ENCODE data around the gene CCDC34. TPM values are rescaled to one million over a fixed set of nuclear protein-coding genes. Genes with fewer than 3 reads are reported as not detected.
"Not testable (repeated sequence)": the region's sequence is repeated elsewhere in the genome, so short reads cannot be mapped to it uniquely, and the experiment has no call there.

Gene CCDC34
- total RNA-seq, 1 donor from 2014 or later = 3.0 TPM

GRCh38 chr11:27328614-27329013 is 34.4 kb downstream of the CCDC34 start:
- DNase-seq (ENCODE audit: low read depth) = no peak

GRCh38 chr11:27327064-27327463 is 36.0 kb downstream of the CCDC34 start:
- not testable (repeated sequence) for DNase-seq (ENCODE audit: low read depth)

DNA sequence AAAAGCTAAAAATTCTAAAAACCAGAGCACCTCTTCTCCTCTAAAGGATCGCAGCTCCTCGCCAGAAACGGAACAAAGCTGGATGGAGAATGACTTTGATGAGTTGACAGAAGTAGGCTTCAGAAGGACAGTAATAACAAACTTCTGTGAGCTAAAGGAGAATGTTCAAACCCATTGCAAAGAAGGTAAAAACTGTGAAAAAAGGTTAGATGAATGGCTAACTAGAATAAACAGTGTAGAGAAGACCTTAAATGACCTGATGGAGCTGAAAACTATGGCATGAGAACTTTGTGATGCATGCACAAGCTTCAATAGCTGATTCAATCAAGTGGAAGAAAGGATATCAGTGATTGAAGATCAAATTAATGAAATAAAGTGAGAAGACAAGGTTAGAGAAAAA is 40.8 kb downstream of the CCDC34 start:
- DNase-seq (ENCODE audit: low read depth) = not testable (repeated sequence)

- not testable (repeated sequence) for DNase-seq (ENCODE audit: low read depth)
Observed at GRCh38 chr11:27321340-27321739, 41.7 kb downstream of the CCDC34 start.

GRCh38 chr11:27319072-27319471 is 43.9 kb downstream of the CCDC34 start:
- DNase-seq (ENCODE audit: low read depth) = peak; percentile 52

DNA sequence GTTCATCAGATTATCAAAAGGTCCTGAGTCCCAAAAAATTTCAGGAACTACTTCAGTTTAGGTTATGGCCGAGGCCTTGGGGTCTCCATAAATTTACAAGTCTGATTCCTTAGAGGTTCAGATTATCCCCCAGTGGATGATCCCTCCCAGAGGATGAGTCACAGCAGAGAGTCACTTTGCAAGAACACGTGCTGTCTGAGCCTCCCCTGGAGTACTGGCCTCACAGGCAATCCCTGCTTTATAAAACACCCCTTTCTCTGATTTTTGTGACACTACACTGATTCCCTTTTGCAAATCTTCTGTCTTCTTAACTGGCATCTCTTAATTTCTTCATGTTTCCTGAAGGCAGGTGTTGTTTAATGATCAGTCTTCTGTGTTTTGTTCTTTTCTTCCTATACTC is 45.3 kb downstream of the CCDC34 start:
- peak; percentile 30 for DNase-seq (ENCODE audit: low read depth)

DNA sequence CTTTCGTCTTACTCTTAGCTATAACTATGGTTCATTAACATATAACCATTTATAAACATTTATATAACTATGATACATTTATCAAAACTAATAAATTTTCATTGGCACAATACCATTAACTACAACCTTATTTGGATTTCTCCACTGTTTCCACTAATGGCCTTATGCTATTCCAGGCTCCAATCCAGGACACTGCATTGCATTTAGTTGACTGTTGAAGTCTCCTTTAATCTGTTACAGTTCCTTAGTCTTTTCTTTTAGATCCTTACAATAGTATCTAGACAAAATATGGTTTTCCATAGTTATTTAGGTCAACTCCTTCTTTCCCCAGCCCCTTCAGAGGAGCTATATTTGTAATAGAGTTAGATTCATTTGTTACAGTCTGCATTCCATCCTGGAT is 47.2 kb downstream of the CCDC34 start:
- DNase-seq (ENCODE audit: low read depth) = no peak

- DNase-seq (ENCODE audit: low read depth) = no peak
Observed at GRCh38 chr11:27313157-27313821, 49.7 kb downstream of the CCDC34 start.

- no peak for DNase-seq (ENCODE audit: low read depth)
Observed at GRCh38 chr11:27312110-27312509, 50.9 kb downstream of the CCDC34 start.

GRCh38 chr11:27310707-27311106 is 52.3 kb downstream of the CCDC34 start:
- DNase-seq (ENCODE audit: low read depth) = no peak

DNA sequence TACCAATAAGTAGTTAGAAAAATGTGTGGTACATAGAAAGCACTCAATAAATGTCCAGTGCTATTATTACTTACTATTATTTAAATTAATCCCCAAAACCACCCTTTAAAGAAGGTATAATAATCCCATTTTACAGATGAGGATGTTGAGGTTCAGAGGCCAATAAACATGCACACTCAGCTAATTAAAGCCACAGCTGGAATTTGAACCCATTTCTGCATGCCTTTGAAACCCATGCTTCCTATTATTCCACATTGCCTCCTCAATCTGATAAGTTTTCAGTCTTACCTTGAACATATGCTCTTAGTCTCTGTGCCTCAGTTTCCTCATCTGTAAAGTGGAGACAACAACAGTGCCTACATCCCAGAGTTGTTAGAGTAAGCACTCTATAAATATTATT is 52.8 kb downstream of the CCDC34 start:
- DNase-seq (ENCODE audit: low read depth) = no peak

DNA sequence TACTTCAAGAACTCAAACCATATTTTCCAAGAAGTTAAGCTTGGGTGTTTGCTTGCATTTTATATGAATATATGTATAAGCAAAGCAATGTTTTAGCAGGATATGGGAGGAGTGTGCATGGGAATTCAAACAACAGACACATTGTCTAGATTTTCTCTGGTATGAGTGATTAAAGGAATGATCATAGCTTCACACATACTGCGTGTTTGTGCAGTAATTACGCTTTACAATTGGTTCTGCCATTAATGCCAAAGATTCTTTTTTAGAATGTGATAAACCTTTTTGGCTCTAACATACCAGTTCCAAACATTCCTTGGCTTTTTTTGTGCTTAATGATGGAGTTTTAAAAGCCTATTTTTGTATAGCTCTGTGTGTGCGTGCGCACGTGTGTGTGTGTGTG is 54.0 kb downstream of the CCDC34 start:
- DNase-seq (ENCODE audit: low read depth) = no peak

- no peak for DNase-seq (ENCODE audit: low read depth)
Observed at GRCh38 chr11:27307232-27307631, 55.8 kb downstream of the CCDC34 start.

- no peak for DNase-seq (ENCODE audit: low read depth)
Observed at GRCh38 chr11:27305751-27306150, 57.3 kb downstream of the CCDC34 start.

- DNase-seq (ENCODE audit: low read depth) = no peak
Observed at GRCh38 chr11:27304514-27304913, 58.5 kb downstream of the CCDC34 start.

DNA sequence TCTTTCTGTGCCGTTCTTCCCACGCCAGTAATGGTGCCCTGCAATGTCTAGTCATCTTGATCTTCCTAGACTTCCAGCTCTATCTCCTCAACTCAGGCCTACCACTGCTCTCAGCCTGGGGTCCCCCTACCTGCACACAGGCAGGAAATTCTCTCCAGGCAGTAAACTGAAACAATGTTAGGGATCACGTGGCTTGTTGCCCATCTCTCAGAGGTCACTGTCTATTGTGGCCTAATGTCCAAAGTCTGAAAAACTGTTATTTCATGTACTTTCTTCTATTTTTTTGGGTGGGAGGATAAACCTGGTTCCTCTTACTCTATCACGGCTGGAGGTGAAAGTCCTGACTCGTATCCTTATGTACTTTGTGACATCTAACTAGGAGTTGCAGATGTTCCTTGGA is 59.1 kb downstream of the CCDC34 start:
- DNase-seq (ENCODE audit: low read depth) = no peak

- no peak for DNase-seq (ENCODE audit: low read depth)
Observed at GRCh38 chr11:27300974-27301373, 62.0 kb downstream of the CCDC34 start.

DNA sequence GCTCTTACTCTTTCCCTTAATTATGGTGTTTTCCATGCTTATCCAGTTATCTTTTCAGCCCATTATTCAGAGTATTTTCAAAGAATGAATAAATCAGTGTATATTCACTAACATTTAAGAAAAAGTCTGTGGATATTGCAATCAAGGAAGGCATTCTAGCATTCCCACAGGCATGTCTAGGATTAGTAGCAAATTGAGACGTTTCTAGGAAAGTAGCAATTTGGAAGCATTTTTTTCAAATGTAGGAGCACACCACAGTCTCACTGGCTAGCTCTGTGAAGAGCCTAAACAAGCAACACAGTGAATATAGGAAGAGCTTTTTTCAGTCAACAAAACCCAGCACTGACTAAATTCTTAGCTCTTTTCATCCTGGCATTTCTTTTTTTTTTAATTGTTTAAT is 65.4 kb downstream of the CCDC34 start:
- no peak for DNase-seq (ENCODE audit: low read depth)

GRCh38 chr11:27296497-27296896 is 66.5 kb downstream of the CCDC34 start:
- DNase-seq (ENCODE audit: low read depth) = peak; percentile 73

- DNase-seq (ENCODE audit: low read depth) = no peak
Observed at GRCh38 chr11:27295928-27296327, 67.1 kb downstream of the CCDC34 start.

DNA sequence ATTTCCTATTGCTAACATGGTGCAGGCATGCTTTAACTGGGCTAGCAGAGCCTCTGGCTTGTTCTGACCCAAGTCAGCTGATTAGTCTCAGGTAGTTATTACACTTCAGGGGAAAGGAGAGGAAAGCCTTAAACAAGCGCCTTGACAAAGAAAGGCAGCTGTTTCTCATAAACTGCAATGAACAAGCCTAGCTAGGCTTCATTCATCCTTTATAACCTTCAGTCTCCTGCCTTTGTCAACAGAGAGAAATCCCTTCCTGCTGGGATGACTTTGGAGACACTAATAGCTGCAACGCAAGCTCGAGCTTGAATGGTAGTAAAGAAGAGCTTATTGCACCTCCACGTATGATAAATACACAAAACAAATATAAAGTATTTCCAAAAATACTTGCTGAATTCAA is 68.4 kb downstream of the CCDC34 start:
- no peak for DNase-seq (ENCODE audit: low read depth)

- DNase-seq (ENCODE audit: low read depth) = no peak
Observed at GRCh38 chr11:27293515-27294417, 69.2 kb downstream of the CCDC34 start.

DNA sequence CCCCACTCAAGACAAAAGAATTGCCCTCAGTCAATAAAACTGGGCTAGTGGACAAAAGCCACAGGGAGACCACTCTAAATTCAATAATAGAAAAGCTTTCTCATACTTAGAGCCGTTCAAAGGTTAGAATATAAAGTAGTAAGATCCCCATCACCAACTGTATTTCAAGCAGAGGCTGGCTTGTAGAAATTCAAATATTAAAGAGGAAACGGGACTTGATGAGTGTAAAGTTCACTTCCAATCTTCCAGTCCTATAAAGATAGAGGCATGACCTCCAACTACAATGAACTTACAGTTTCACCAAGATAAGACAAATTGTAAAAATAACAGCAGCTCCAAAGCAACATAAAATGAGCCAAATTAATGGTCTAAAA is 70.4 kb downstream of the CCDC34 start:
- no peak for DNase-seq (ENCODE audit: low read depth)

Data from myocyte (in vitro differentiated cells).